GM23338 (cell line): ENCODE data around the gene PDP2. TPM values are rescaled to one million over a fixed set of nuclear protein-coding genes. Genes with fewer than 3 reads are reported as not detected.

ENCODE experiments used
- ATAC-seq: fragments of 200-7000 bp; cut with Tn5 transposase; 3 replicates; pipeline ENCODE4 v1.9.1; 2020
- DNase-seq: peaks from one replicate; pipeline ENCODE4 v3.0.0-alpha.2; 2015; ENCODE audit warnings: low spot score
- H2AFZ ChIP-seq: fragments of 200-600 bp; sonication (generic); 2 replicates; pipeline ENCODE4 v1.8.0; 2016; ENCODE audit warnings: antibody characterized with exemption, mild to moderate bottlenecking, moderate library complexity
- H3F3A ChIP-seq: fragments of 200-600 bp; sonication (generic); replicated peaks from 2 replicates; pipeline ENCODE4 v1.8.0; 2017; ENCODE audit warnings: antibody characterized with exemption, mixed run types, low read depth
- H3K27ac ChIP-seq: fragments of 200-600 bp; sonication (generic); 2 replicates; pipeline ENCODE4 v1.6.1; 2016; ENCODE audit warnings: low read depth
- H3K27me3 ChIP-seq: fragments of 200-600 bp; sonication (generic); 2 replicates; pipeline ENCODE4 v1.8.0; 2016; ENCODE audit warnings: mild to moderate bottlenecking, mixed run types, moderate library complexity; ENCODE audit not compliant: insufficient read depth
- H3K36me3 ChIP-seq: fragments of 200-600 bp; sonication (generic); 2 replicates; pipeline ENCODE4 v1.8.0; 2016; ENCODE audit warnings: mild to moderate bottlenecking; ENCODE audit not compliant: insufficient read depth
- H3K4me1 ChIP-seq: fragments of 200-600 bp; sonication (generic); 2 replicates; pipeline ENCODE4 v1.8.0; 2016; ENCODE audit warnings: mild to moderate bottlenecking, moderate library complexity; ENCODE audit not compliant: insufficient read depth
- H3K4me2 ChIP-seq: fragments of 200-600 bp; sonication (generic); 2 replicates; pipeline ENCODE4 v1.7.1; 2017; ENCODE audit warnings: mixed run types
- H3K4me3 ChIP-seq: fragments of 200-600 bp; sonication (generic); 2 replicates; pipeline ENCODE4 v1.6.1; 2016; ENCODE audit warnings: mixed run types
- H3K79me2 ChIP-seq: fragments of 200-600 bp; sonication (generic); replicated peaks from 2 replicates; pipeline ENCODE4 v1.8.0; 2017; ENCODE audit warnings: mild to moderate bottlenecking; ENCODE audit not compliant: insufficient read depth
- H3K9me2 ChIP-seq: fragments of 200-600 bp; sonication (generic); 2 replicates; pipeline ENCODE4 v1.8.0; 2017; ENCODE audit not compliant: insufficient read depth
- H4K20me1 ChIP-seq: fragments of 200-600 bp; sonication (generic); replicated peaks from 2 replicates; pipeline ENCODE4 v1.8.0; 2017; ENCODE audit warnings: mild to moderate bottlenecking; ENCODE audit not compliant: insufficient read depth
- H3K27ac Mint-ChIP-seq: 2 replicates; pipeline ENCODE4 v1.8.0; 2020; ENCODE audit warnings: inconsistent platforms, mild to moderate bottlenecking, moderate library complexity, mixed read lengths
- H3K27me3 Mint-ChIP-seq: 3 replicates; pipeline ENCODE4 v1.8.0; 2022; ENCODE audit warnings: low read depth, mild to moderate bottlenecking, moderate library complexity, mixed read lengths, inconsistent platforms; ENCODE audit not compliant: insufficient read depth, poor library complexity
- H3K36me3 Mint-ChIP-seq: 3 replicates; pipeline ENCODE4 v1.8.0; 2021; ENCODE audit warnings: low read depth, mild to moderate bottlenecking, inconsistent platforms, moderate library complexity, mixed read lengths
- H3K4me1 Mint-ChIP-seq: 3 replicates; pipeline ENCODE4 v1.8.0; 2020; ENCODE audit warnings: mild to moderate bottlenecking, inconsistent platforms, mixed read lengths
- H3K4me3 Mint-ChIP-seq: 3 replicates; pipeline ENCODE4 v1.8.0; 2021; ENCODE audit warnings: moderate library complexity, mild to moderate bottlenecking, inconsistent platforms, mixed read lengths
- H3K9me3 Mint-ChIP-seq: 3 replicates; pipeline ENCODE4 v1.8.0; 2020; ENCODE audit warnings: moderate library complexity, mild to moderate bottlenecking, inconsistent platforms, mixed read lengths
- EZH2 ChIP-seq: fragments of 200-600 bp; sonication (generic); IDR thresholded peaks from one replicate; pipeline ENCODE4 v1.8.0; 2017; ENCODE audit warnings: antibody characterized with exemption, mild to moderate bottlenecking, low read depth; ENCODE audit not compliant: unreplicated experiment
- NANOG ChIP-seq: IDR thresholded peaks from 2 replicates; pipeline ENCODE4 v1.6.1; 2016; ENCODE audit warnings: antibody characterized with exemption, borderline replicate concordance
- STAT1 ChIP-seq: IDR thresholded peaks from one replicate; pipeline ENCODE4 v1.6.1; 2016; ENCODE audit warnings: antibody characterized with exemption; ENCODE audit not compliant: unreplicated experiment
- polyA plus RNA-seq: library from polyadenylated mRNA; unstranded; fragments of >200 nt; fragmentation: Nextera tagmentation; extraction: Ambion mirVana; gene quantifications from 2 replicates; pipeline ENCODE4 v1.2.1, GENCODE V29; 2016
- total RNA-seq: library from RNA; depleted of rRNA; stranded (reverse); fragments of >200 nt; shearing (Covaris generic); gene quantifications from 2 replicates; pipeline ENCODE4 v1.2.3, GENCODE V29; 2014
- TF ChIP-seq, protein P1 (sequence below): IDR thresholded peaks from one replicate; pipeline ENCODE4 v1.6.1; 2018; ENCODE audit warnings: antibody characterized with exemption; ENCODE audit not compliant: unreplicated experiment
- TF ChIP-seq, protein P2 (sequence below), 2 experiments: fragments of 200-600 bp in 1 of 2; sonication (generic) in 1 of 2; conservative IDR thresholded peaks; 2 replicates each; pipeline versions ENCODE4 v1.5.1 to v1.6.1; 2016 to 2017; ENCODE audit warnings: antibody characterized with exemption in 2 of 2, low read depth in 2 of 2, mild to moderate bottlenecking in 2 of 2, moderate library complexity in 1 of 2
- TF ChIP-seq, protein P3 (sequence below): IDR thresholded peaks from 2 replicates; pipeline ENCODE4 v1.6.1; 2016; ENCODE audit warnings: antibody characterized with exemption
- TF ChIP-seq, protein P4 (sequence below): fragments of 250-450 bp; sonication (Bioruptor Pico); IDR thresholded peaks from 2 replicates; pipeline ENCODE4 v1.5.0; 2020; ENCODE audit warnings: mild to moderate bottlenecking, moderate library complexity

Gene PDP2
- total and polyA plus RNA-seq, 2 experiments from 2014 or later = 9.0 to 23.2 TPM

DNA sequence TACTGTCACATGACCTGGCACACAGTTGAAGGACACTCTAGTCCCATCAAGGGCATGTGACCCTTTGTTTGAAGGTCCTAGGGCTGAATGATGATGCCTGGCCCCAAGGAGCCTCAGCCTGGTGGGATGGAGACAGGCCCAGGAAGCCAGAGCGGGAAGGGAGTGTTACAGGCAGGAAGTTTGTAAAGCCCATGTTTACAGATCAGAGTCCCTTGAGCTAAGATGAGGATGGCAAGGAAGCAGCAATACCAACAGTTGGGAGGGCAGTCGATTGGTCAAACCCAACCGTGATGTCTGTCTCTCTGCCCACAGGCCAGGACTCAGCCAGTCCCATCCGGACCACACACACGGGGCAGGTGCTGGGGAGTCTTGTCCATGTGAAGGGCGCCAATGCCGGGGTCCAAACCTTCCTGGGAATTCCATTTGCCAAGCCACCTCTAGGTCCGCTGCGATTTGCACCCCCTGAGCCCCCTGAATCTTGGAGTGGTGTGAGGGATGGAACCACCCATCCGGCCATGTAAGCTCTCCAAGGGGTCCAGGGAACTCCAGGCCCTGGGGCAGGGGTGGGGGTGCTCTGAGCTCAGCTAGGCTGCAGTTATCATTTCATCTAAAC is 57.5 kb downstream of the PDP2 start:
- Histone ChIP-seq H3K36me3 (no peaks in the 10 kb centered on the region), H3K79me2 (peaks cover 3% of the 10 kb centered on the region; the same call in 1 of the 2 replicates), H4K20me1 (peaks cover 10% of the 10 kb centered on the region), H3K27ac (no peak overlapping the region), H2AFZ (no peak overlapping the region), H3K4me3 (no peak overlapping the region), H3F3A (0 out of 2 replicates have a peak, but pooled peaks cover 6% of the 10 kb centered on the region), H3K9me2 (no peaks in the 10 kb centered on the region), H3K4me1 (peaks cover 8% of the 10 kb centered on the region), H3K27me3 (peaks cover 27% of the 10 kb centered on the region), H3K4me2 (no peak overlapping the region)
- ATAC-seq (no peak), DNase-seq (no peak)
- peaks cover 21% of the 10 kb centered on the region for H3K36me3 Mint-ChIP-seq
- peaks cover 12% of the 10 kb centered on the region for H3K4me1 Mint-ChIP-seq
- no peak for TF ChIP-seq STAT1
- TF ChIP-seq, protein P1, sequence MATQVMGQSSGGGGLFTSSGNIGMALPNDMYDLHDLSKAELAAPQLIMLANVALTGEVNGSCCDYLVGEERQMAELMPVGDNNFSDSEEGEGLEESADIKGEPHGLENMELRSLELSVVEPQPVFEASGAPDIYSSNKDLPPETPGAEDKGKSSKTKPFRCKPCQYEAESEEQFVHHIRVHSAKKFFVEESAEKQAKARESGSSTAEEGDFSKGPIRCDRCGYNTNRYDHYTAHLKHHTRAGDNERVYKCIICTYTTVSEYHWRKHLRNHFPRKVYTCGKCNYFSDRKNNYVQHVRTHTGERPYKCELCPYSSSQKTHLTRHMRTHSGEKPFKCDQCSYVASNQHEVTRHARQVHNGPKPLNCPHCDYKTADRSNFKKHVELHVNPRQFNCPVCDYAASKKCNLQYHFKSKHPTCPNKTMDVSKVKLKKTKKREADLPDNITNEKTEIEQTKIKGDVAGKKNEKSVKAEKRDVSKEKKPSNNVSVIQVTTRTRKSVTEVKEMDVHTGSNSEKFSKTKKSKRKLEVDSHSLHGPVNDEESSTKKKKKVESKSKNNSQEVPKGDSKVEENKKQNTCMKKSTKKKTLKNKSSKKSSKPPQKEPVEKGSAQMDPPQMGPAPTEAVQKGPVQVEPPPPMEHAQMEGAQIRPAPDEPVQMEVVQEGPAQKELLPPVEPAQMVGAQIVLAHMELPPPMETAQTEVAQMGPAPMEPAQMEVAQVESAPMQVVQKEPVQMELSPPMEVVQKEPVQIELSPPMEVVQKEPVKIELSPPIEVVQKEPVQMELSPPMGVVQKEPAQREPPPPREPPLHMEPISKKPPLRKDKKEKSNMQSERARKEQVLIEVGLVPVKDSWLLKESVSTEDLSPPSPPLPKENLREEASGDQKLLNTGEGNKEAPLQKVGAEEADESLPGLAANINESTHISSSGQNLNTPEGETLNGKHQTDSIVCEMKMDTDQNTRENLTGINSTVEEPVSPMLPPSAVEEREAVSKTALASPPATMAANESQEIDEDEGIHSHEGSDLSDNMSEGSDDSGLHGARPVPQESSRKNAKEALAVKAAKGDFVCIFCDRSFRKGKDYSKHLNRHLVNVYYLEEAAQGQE = no peak
- TF ChIP-seq, protein P2, sequence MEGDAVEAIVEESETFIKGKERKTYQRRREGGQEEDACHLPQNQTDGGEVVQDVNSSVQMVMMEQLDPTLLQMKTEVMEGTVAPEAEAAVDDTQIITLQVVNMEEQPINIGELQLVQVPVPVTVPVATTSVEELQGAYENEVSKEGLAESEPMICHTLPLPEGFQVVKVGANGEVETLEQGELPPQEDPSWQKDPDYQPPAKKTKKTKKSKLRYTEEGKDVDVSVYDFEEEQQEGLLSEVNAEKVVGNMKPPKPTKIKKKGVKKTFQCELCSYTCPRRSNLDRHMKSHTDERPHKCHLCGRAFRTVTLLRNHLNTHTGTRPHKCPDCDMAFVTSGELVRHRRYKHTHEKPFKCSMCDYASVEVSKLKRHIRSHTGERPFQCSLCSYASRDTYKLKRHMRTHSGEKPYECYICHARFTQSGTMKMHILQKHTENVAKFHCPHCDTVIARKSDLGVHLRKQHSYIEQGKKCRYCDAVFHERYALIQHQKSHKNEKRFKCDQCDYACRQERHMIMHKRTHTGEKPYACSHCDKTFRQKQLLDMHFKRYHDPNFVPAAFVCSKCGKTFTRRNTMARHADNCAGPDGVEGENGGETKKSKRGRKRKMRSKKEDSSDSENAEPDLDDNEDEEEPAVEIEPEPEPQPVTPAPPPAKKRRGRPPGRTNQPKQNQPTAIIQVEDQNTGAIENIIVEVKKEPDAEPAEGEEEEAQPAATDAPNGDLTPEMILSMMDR (conservative IDR thresholded peaks at IDR 0.05; ENCODE audit: low read depth in 2 of 2) = no peak
- TF ChIP-seq, protein P3, sequence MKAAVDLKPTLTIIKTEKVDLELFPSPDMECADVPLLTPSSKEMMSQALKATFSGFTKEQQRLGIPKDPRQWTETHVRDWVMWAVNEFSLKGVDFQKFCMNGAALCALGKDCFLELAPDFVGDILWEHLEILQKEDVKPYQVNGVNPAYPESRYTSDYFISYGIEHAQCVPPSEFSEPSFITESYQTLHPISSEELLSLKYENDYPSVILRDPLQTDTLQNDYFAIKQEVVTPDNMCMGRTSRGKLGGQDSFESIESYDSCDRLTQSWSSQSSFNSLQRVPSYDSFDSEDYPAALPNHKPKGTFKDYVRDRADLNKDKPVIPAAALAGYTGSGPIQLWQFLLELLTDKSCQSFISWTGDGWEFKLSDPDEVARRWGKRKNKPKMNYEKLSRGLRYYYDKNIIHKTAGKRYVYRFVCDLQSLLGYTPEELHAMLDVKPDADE = no peak
- TF ChIP-seq NANOG = no peak
- no peak for TF ChIP-seq EZH2
- TF ChIP-seq, protein P4, sequence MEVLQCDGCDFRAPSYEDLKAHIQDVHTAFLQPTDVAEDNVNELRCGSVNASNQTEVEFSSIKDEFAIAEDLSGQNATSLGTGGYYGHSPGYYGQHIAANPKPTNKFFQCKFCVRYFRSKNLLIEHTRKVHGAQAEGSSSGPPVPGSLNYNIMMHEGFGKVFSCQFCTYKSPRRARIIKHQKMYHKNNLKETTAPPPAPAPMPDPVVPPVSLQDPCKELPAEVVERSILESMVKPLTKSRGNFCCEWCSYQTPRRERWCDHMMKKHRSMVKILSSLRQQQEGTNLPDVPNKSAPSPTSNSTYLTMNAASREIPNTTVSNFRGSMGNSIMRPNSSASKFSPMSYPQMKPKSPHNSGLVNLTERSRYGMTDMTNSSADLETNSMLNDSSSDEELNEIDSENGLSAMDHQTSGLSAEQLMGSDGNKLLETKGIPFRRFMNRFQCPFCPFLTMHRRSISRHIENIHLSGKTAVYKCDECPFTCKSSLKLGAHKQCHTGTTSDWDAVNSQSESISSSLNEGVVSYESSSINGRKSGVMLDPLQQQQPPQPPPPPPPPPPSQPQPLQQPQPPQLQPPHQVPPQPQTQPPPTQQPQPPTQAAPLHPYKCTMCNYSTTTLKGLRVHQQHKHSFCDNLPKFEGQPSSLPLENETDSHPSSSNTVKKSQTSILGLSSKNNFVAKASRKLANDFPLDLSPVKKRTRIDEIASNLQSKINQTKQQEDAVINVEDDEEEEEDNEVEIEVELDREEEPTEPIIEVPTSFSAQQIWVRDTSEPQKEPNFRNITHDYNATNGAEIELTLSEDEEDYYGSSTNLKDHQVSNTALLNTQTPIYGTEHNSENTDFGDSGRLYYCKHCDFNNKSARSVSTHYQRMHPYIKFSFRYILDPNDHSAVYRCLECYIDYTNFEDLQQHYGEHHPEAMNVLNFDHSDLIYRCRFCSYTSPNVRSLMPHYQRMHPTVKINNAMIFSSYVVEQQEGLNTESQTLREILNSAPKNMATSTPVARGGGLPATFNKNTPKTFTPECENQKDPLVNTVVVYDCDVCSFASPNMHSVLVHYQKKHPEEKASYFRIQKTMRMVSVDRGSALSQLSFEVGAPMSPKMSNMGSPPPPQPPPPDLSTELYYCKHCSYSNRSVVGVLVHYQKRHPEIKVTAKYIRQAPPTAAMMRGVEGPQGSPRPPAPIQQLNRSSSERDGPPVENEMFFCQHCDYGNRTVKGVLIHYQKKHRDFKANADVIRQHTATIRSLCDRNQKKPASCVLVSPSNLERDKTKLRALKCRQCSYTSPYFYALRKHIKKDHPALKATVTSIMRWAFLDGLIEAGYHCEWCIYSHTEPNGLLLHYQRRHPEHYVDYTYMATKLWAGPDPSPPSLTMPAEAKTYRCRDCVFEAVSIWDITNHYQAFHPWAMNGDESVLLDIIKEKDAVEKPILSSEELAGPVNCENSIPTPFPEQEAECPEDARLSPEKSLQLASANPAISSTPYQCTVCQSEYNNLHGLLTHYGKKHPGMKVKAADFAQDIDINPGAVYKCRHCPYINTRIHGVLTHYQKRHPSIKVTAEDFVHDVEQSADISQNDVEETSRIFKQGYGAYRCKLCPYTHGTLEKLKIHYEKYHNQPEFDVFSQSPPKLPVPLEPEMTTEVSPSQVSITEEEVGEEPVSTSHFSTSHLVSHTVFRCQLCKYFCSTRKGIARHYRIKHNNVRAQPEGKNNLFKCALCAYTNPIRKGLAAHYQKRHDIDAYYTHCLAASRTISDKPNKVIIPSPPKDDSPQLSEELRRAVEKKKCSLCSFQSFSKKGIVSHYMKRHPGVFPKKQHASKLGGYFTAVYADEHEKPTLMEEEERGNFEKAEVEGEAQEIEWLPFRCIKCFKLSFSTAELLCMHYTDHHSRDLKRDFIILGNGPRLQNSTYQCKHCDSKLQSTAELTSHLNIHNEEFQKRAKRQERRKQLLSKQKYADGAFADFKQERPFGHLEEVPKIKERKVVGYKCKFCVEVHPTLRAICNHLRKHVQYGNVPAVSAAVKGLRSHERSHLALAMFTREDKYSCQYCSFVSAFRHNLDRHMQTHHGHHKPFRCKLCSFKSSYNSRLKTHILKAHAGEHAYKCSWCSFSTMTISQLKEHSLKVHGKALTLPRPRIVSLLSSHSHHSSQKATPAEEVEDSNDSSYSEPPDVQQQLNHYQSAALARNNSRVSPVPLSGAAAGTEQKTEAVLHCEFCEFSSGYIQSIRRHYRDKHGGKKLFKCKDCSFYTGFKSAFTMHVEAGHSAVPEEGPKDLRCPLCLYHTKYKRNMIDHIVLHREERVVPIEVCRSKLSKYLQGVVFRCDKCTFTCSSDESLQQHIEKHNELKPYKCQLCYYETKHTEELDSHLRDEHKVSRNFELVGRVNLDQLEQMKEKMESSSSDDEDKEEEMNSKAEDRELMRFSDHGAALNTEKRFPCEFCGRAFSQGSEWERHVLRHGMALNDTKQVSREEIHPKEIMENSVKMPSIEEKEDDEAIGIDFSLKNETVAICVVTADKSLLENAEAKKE = no peak
- H3K9me3 Mint-ChIP-seq = no peaks in the 10 kb centered on the region
- no peak overlapping the region; the same call in 2 of the 3 replicates for H3K4me3 Mint-ChIP-seq
- H3K27me3 Mint-ChIP-seq = peaks cover 34% of the 10 kb centered on the region
- H3K27ac Mint-ChIP-seq = no peak overlapping the region
